HS-27A (cell line): Measurements from ENCODE around the gene TRIO.

Source experiments
- DNase-seq: peaks from one replicate; pipeline ENCODE4 v3.0.0-alpha.2; 2012; ENCODE audit warnings: low read depth, missing footprints

Gene TRIO

DNA sequence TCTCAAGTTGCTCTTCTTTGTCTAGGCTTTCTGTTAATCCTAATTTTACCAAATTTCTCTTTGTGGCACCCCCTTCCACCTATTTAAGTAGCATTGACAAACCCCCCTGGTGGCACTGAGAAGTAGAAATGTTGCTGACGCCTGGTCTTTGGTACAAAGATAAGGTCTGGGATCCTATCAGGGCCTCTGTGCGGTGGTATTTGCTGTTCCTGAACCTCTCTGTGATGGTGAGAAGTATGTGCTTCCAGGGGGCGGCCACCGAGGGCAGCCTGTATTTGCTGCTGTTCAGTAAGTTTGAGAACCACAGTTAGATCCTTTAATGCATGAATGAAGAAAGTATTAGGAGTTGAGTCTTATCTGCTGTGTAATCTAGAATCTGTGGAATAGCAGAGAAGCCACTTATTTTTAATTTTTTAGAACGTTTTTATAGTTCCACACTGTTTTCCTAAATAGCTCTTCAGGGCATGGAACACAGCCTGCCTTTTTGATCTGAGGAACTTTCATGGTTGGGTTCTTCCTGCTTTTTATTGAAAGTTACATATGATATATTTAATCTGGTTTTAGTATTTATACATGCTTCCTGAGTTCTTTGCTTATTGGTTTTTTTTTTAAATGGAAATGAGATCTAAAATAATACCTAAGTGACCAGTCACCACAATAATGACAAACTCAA is 124.2 kb downstream of the TRIO start:
- no peak for DNase-seq

- DNase-seq: peak; percentile 96
Observed at GRCh38 chr5:14267991-14268708, 125.0 kb downstream of the TRIO start.

DNA sequence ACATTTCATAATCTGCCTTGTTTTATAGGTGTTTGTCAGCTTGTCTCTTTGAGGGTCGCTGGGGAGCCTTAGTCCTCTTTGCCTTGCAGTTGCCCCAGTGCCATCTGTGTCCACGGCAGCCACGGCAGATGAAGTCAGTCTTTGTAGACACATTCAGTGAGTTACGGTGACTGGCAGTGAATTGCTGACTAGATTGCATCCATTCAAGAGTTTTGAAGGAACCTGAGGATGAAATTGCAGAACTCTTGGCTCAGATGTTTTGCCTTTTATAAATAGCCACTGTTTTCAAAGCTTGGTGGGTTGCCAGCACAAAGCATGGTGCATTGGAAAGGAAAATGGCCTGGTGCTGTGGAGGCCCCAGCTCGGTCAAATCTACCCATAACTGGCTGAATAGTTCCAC is 125.6 kb downstream of the TRIO start:
- no peak for DNase-seq

- DNase-seq: no peak
Observed at GRCh38 chr5:14269395-14269794, 126.3 kb downstream of the TRIO start.

DNA sequence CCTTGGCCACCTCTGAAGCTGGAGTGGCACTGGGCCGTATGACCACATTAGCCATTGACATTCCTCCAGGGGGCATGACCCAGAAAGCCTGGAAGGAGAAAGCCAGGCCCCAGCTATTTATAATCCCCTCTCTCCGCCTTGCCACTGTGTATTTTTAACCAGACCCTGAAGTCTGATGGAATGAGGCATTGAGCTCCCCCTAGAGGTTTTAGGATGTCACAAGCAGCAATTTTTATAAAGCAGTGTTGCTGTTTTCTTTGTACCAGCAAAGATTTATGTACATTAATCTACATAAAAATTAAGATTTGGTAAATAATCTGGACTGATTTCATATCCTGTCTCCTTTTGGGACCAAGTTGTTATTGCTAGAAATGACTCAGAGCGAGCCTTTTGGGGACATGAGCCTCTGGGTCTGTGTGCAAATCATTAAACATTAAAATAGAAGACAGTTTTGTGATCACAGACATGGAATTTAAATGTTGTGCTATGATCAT is 127.1 kb downstream of the TRIO start:
- DNase-seq: peak; percentile 65

DNA sequence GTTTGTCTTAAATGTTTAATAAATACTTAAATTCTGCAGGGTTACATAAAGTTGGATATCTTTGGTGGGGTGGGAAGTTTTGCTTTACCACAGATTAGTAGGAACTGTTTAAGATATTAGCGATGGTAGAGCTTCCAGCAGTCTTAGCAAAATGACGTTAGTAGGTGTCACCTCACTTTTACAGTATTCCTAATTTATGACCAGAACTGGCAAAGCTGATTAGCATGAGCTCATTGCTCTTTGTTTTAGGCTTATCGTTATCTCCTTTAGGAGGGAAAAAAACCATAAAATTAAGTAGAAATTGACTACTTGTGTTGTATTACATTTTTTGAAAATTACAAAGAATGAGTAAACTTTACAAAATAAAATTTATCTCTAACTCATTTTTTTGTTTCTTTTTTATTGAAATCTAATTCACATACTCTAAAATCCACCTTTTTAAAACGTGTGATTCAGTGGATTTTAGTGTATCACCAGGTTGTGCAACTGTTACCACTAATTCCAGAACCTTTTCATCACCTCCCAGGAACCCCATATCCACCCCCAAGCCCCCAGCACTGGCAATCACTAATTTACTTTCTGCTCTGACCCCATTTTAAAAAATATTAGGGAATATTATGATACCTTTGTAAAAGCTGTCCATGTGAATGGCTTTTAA is 129.5 kb downstream of the TRIO start:
- DNase-seq: no peak

GRCh38 chr5:14273207-14273767 is 130.1 kb downstream of the TRIO start:
- no peak for DNase-seq

GRCh38 chr5:14276380-14276779 is 133.2 kb downstream of the TRIO start:
- DNase-seq: no peak

DNA sequence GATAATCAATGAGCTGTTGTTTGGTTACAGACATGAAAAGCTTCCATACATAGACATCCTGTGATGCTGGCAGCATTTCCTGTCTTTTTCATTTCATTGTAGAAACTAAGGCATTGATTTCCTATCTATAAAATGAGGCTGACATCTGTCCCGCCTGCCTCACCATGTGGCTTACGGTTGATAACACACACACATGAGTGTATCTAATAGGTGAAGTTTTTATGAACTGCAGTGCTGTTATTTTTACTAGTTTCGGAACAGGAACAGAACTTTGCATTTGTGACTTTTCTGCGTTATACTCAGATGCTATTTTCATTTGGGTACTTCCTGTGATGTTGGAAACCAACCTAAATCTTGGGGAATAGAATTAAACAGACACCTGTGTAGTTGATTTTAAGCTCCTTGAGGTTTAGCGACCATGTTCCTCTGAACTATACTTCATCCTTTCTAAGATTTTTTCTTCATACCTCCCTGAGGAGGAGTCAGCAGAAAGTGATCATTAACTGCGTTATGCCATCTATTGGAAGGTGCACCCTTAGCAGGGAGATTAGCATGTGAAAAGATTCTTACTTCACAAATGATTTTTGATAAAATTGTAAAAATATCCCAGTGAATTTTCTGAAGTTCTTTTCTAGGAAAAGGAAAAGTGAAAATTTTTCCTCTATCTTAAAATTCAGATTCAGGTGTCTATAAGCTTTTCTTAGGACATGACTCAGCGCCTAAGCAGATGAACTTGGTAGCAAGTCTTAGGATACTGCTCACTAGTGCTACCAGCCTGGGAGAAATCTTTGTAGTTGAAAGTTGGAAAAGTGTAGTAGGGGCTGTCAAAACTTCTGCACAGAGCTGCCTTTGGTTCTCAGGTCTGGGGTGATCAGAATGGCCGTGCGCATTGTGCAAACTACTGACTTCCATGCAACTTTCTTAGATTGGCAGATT is 134.5 kb downstream of the TRIO start:
- no peak for DNase-seq

DNA sequence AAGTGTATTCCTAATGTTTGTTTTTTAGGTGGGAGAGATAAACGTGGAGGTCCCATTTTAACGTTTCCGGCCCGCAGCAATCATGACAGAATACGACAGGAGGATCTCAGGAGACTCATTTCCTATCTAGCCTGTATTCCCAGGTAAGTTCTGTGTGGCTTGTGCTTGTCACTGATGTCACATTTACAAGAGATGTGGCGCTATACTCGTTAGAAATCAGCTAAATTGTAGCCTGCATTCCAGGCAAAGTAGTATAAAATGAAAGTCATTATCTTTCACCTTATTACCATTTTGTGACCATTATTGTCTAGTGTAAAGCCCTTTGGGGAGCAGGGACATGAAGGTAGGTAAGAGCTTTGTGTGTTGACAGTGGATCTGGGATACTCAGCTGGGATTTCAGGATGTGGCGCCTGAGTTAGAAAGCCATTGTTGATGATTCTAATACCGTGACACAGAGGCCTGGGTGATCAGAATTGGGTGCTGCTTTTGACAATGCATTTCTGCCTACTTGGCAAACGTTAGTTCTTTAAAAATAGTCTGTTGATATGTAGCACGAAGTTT is 137.2 kb downstream of the TRIO start:
- no peak for DNase-seq

GRCh38 chr5:14281746-14282181 is 138.6 kb downstream of the TRIO start:
- DNase-seq: no peak

- DNase-seq: no peak
Observed at GRCh38 chr5:14283139-14283538, 140.0 kb downstream of the TRIO start.

DNA sequence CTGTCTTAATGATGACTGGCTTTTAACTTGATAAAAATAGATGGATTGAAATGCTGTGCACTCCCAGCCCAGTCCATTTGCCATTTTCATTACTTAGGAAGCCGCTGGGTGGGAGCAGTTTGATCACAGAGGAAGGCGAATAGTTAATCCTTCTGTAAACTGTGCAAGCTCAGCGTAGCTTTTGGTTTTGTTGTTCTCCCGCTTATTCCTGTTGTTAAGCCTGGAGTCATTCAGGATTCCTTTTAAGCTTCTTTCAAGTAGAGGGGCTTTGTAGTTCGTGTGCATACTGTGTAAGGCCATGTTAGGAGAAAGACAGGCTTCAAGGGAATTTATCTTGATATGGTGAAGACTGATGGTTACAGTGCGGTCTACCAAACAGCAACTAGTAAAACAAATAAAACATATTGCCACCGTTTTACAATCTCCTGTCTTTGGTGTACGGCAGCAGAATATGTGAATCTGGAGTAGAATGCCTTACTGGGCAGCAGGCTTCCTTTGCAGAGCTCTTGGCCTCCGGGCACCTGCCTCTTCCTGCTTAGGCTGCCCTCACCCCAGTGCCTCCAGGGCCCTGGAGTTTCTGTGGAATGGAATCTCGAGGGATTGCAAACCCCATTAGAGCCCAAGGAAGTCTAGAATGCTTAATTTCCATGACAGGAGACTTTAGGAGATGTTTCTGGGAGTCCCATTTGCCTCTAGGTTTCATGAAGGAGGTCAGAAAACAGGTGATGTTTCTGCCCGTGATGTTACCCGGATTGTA is 141.4 kb downstream of the TRIO start:
- DNase-seq: no peak

DNA sequence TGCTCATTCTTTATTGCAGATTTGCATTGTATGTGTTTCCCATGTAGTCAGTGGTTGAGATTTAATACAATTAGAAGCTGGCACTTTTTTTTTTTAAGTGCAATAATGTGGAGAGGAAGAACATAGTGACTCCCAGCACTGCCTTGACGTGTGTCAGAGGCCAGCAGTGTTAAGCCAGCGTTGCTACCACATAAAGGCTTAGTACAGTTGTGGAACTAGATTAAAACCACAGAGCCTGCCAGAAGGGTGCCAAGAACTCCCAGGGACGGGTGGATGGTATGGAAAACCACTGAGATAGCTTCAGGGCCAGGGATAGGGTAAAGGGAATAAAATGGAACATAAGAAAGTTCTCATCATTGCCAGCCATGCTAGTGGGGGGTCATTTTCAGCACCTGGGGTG is 142.9 kb downstream of the TRIO start:
- no peak for DNase-seq

DNA sequence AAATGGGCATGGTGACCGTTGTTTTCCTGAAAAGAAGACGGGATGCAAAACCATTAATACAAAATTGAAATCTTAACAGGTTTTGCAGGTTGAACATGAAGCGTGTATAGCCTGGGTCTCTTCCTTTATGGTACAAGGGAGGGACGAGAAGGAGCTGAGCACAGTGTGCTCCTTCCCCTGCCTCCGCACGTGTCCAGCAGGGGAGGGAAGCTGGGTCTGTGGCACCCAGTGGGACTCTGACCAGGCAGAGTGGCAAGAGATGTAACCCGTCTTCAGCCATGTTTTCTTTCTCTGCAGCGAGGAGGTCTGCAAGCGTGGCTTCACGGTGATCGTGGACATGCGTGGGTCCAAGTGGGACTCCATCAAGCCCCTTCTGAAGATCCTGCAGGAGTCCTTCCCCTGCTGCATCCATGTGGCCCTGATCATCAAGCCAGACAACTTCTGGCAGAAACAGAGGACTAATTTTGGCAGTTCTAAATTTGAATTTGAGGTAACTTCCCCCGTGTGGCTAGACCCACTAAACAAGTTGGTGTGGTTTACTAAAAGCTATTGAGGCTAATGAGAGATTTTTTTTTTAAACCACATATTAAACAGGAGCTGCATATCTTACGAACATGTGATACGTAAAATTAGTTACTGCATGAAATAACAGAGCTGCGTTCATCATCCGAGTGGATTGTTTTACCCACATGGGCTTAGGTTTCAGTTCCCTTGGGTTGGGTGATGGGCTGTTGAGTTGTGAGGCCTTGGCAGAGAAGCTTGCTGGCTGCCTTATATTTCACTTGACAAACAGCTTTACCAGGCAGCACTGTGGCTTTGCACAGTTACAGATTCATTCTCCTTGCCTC is 143.7 kb downstream of the TRIO start:
- no peak for DNase-seq

DNA sequence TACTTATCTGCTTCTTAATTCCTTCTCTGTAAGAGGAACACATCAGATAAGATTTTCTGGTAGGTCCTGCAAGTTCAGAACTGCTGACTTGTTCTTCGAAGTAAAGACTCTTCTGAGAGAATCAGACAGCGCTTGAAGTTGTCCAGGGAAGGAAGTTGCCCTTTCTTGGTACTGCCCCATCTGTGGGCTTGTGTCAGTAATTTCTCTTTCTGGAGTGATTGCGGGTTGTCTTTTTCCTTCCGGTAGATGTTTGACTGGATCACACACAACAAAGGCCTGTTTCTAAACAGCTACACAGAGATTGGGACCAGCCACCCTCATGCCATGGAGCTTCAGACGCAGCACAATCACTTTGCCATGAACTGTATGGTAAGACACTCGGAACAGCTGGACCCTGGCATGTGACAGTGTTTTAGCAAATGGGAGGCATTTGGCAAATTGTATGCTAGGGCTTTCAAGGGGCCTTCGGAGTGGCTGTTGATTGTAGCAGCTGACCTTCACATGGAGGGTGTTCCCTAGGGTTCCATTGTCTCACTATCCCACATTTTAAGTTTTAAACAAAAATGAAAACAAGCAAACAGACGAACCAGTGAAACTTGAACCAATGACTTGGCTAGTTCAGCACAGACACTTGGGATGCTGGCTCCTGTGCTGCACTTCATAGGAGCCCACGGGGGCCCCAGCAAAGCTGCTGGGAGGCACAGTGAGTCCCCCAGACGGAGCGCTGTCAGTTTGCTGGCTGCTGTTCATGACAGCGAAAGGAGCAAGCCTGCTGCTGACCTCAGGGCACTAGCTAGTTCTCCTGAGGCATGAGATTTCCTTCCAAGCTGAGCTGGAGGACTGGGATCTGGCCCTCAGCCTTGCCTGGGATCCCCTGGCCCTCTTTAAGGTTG is 149.9 kb downstream of the TRIO start:
- DNase-seq: no peak

DNA sequence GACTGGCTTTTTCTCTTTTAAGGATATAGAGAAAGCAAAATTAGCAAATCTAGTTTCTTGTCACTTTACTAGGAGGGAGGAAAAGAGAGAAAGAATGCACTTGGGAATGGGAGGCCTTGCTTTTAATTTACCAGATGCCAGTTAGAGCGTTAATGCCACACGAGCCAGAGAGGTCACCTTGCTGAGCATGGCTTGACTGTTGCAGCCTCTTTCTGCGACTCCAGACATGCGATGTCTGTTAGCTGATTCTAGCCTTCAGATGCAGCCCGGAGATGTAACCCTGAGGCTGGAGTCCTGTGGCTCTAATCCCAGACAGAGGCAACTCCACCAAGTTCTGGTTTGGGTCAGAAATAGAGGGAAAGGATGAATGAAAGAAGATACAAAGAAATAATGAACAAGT is 152.5 kb downstream of the TRIO start:
- DNase-seq: no peak

DNA sequence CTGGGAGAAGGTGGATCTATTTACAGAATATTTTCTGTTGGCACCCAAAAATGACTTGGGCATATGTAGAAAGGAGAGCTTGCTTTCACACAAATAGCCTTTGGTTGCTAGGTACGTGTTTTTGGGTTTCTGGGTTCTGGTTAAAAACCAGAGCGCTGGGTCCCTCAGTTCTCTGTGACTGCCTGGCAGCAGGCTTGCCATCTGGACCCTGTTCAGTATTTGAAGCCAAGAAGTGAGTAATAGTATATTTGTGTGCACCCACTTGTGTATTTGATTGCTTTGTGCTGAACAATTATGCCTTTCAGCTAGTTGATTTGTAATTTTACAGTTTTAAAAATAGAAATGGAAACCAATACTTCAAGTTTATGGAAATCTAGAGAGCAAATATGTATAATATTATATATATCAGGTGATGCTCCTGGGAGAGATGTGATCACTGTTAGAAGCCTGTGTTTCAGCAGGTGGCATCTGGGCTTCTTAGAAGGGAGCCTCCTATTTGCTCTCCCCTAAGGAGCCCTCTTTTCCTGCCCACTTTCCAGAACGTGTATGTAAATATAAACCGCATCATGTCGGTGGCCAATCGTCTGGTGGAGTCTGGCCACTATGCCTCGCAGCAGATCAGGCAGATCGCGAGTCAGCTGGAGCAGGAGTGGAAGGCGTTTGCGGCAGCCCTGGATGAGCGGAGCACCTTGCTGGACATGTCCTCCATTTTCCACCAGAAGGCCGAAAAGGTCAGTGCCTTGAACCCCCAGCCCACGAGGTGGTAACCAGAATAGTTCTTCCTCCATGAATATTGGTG is 153.6 kb downstream of the TRIO start:
- no peak for DNase-seq
